Effector CD8-positive, alpha-beta T cell (primary cell): ENCODE data around the gene RAD51B.
"Not testable (repeated sequence)": the region's sequence is repeated elsewhere in the genome, so short reads cannot be mapped to it uniquely, and the experiment has no call there.

Source experiments
- DNase-seq: peaks from one replicate; lab custom pipeline; 2025; lab: John Stamatoyannopoulos, UW

The RAD51B gene

DNA sequence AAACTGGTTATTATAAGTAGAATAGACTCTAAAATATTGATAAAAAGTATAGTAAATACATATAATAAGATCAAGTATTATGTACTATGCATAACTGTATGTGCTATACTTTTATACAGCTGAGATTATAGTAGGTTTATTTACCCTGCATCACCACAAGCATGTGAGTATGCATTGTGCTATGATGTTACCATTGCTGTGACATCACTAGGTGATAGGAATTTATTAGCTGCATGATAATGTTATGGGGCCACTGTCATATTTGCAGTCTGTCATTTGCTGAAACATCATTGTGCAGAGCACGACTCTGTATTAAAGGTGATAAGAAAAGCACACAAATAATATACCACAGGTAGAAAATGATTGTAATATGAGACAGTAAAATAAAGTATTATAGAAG is 587.7 kb downstream of the RAD51B start:
- no peak for DNase-seq

DNA sequence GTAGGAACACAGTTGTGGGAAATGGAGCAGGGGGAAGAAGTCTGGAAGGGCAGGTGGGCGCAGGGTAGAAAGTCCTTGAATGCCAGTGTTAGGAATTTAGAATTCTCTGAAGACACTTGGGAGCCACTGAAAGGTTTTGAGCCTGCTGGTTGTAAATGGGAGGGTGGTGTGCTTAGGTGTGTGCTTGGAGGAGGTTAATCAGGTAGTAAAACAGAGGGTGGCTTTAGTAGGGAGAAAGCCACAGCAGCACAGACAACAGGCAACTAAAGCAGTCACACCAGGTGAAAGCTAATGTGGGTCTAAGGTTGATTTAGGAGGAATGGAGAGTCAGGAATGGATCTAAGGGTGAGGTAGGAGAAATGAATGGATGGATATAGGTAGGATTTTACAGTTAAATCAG is 588.2 kb downstream of the RAD51B start:
- no peak for DNase-seq

DNA sequence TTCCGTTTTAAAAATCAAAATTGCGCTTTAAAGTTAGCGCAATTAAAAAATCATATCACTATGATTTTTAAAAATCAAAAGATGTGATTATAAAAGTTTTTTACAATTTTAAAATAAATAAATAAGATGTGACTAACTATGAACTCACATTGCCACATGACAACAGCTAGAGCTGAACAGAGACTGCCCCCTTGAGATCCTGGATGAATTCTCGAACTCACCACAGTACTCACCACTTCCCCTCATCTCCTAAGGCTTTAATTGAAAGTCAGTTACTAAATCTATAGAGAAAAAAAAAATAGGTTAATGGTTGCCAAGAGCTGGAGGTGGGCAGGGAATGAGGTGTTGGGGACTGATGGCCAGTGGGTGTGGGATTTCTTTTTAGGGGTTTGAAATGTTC is 589.1 kb downstream of the RAD51B start:
- no peak for DNase-seq

GRCh38 chr14:68409387-68409786 is 589.8 kb downstream of the RAD51B start:
- no peak for DNase-seq

DNA sequence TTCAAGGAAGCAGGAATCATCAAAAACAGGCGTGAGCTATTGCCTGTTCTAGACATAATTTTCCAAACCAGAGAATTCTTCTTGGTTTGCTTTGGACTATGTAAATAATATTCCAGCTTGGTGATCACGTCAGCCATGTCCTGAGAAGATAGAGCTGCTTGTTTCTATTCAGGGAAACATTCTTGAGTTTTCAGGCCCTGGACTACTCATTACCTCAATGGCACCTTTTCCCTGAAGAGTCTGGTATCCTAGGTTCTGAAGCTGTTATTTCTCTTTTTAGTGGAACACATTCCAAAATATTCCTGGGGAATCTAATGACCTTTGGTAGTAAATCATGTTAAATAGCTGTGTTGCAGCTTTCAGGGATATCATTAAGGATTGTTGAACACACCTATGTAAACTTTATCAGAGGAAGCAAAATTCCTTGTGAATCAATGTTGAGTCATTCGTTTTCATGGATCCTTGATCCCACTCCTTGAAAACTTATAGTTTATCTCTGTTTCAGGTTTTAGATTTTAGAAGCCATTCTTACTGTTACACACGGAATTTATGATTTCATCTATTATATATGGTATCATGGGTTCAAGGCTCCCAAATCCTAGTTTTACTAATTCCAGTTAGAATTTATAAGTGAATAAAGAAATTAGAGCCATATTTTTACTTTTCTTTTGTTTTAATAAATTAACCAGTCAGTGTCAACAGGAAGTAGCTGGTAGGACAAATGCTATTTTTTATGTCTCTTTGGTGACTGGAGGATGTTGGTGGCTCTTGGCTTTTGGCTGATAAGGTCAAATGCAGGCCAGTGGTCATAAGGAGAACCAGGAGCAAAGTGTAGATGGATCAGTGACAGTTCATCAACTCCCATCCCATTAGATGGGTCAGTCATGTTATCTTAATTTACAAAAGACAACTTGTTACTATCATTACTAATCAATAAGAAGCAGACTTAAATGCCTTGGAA is 593.2 kb downstream of the RAD51B start:
- no peak for DNase-seq

GRCh38 chr14:68413509-68413908 is 593.9 kb downstream of the RAD51B start:
- no peak for DNase-seq

DNA sequence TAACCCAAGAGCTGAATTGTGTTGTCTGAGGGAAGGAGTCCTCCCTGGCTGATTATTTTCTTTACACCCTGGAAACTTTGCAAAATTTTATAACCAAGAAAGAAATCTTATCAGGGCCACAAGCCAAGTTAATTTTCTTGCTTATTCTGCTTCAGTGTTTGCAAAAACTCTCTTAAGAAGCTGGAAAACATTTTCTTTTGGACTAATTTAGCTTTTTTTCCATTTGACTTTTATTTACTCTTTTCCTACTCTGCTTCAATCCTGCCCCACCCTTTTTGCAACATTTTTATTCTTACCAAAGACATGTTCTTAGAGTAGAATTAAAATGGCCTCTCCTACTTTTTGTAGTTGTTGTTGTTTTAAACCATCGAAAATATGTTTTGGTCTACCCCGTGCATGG is 594.5 kb downstream of the RAD51B start:
- no peak for DNase-seq

DNA sequence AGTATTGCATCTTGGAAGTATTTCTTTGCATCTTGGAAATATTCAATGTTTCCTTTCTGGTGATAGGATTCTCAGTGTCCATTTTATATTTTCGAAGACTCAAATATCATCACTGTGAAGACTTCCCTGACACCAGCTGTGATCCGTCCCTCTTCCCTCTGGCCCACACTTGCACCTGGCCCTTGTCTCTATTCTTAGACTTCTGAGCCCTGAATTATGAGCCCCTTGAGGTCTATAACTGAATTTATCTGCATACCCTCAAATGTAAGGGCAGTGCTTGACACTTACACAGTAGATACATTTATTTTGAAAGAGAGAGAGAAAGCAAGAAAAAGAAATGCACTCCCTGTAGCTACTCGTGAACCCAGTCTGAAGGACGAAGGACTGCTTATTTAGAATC is 596.6 kb downstream of the RAD51B start:
- DNase-seq = no peak

DNA sequence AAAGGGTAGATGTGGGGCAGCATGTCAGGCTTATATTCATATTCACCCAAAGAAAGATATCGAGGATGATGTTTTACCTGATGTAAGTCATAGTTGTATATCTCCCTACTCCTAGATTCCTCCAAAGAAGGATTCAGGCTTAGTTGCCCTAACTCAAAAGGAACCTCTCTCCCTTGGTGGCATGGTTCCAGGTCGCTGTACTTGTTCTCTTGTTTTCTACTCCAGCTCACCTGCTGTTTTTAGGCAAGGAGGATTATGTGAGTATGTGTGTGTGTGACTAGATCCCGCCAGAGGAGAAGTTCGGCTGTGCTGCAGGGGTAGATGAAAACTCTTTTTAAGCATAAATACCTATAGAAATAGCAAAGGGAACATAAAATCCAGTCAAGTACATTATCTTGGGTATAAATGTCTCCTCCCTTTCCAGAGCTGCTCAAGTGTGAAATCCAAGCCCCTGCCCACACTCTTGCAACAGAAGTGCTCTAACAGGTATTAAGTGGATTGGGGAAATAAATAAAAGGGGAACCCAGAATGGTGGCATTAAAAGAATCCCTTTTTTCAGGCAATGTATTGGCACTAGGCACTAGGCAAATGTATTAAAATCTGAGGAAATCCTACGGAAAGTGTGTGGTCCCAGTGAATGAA is 597.6 kb downstream of the RAD51B start:
- no peak for DNase-seq

DNA sequence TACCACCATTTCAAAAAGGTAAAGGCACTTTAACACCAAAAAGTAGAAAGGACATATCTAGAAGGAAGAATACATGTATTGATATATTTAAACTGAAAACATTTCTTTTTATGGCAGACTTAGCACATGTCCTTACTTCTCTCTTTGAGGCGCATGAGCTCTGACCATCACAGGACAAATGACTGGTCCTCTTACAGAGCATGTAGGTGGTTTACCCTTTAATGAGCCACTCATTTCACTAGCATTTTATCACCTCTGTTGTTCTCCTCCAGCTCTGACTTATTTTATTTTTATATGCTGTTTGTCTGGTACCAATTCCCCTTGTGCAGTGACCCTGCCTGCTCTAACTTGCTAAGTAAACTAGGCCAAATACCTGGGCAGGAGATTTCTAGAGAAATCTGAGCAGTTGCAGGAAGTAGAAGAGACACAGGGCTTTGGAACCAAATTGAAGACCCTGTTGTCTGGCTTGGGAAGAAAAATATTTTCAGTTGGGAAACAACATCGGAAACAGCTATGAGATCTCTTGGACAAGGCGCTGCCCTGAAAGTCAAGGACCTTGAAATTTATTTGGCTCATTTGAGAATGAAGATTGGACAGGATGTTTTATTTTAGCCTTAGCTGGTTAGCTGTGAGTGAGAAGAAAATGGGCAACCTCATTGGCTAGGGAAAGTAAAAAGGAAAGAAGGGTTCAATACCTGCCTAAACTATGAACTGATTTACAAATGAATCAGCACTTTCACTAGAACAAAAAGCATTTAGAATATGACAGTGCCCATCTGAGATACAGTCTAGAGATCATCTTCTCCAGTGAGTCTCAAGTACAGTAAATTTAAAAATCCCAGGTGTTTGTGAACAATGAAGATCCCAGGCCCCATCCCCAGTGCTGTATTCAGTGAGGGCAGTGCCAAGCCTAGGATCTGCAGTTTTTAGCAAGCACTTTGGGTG is 598.9 kb downstream of the RAD51B start:
- no peak for DNase-seq

- DNase-seq = no peak
These were observed 600.8 kb downstream of the RAD51B start for GRCh38 chr14:68420350-68420749.

GRCh38 chr14:68421116-68421515 is 601.5 kb downstream of the RAD51B start:
- no peak for DNase-seq

DNA sequence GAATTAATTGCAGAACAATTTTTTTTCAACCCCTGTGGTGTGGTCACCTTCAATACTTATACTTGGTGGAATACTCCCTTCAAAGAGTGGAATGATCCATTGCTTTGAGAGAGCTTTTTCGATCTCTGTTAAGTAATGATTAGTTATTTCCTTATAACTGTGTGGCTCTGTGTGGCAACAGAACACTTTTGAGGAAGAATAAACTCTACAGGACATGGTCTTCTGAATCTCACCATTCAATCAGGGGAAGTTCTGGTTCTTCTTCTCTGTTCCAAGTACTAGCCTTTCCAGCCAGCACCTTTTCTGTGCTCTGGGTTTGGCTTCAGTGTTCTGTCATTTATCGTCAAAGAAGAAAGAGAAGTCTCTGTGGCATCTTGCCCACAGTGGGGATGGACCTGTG is 604.1 kb downstream of the RAD51B start:
- no peak for DNase-seq

GRCh38 chr14:68424443-68425172 is 605.0 kb downstream of the RAD51B start:
- DNase-seq = no peak

- DNase-seq = no peak
These were observed 607.3 kb downstream of the RAD51B start for GRCh38 chr14:68426661-68427549.

DNA sequence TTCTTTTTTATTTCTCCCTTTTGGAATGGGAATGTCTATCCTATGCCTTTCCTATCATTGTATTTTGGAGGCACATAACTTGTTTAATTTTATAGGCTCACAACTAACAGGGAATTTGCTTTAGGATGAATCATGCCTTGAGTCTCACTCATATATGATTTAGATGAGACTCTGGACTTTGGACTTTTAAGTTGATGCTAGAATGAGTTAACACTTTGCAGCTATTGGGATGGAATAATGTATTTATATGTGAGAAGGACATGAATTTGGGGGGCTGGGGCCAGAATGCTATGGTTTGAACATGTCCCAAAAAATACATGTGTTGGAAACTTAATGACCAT is 607.9 kb downstream of the RAD51B start:
- no peak for DNase-seq

GRCh38 chr14:68428900-68429299 is 609.3 kb downstream of the RAD51B start:
- DNase-seq = not testable (repeated sequence)

- DNase-seq = not testable (repeated sequence)
These were observed 614.6 kb downstream of the RAD51B start for GRCh38 chr14:68434173-68434572.

GRCh38 chr14:68435631-68436030 is 616.1 kb downstream of the RAD51B start:
- DNase-seq = not testable (repeated sequence)

GRCh38 chr14:68439676-68440075 is 620.1 kb downstream of the RAD51B start:
- DNase-seq = no peak

GRCh38 chr14:68440820-68441219 is 621.2 kb downstream of the RAD51B start:
- no peak for DNase-seq
